ENCODE measurements around the gene KIAA1958.

KIAA1958 gene

GRCh38 chr9:112601636-112602035, 115.0 kb downstream of the KIAA1958 start:
- no peak for DNase-seq (ENCODE audit: low read depth in 2 of 2)

GRCh38 chr9:112604790-112605189, 118.2 kb downstream of the KIAA1958 start:
- DNase-seq (ENCODE audit: low read depth in 2 of 2) = no peak

- DNase-seq (ENCODE audit: low read depth in 2 of 2) = no peak
Measured at GRCh38 chr9:112605518-112605917, 118.9 kb downstream of the KIAA1958 start.

- no peak for DNase-seq (ENCODE audit: low read depth in 2 of 2)
Measured at GRCh38 chr9:112605963-112606699, 119.5 kb downstream of the KIAA1958 start.

GRCh38 chr9:112608851-112609250, 122.2 kb downstream of the KIAA1958 start:
- DNase-seq (ENCODE audit: low read depth in 2 of 2) = no peak

GRCh38 chr9:112615584-112616266, 129.1 kb downstream of the KIAA1958 start:
- DNase-seq (ENCODE audit: low read depth in 2 of 2) = no peak

- no peak for DNase-seq (ENCODE audit: low read depth in 2 of 2)
Measured at GRCh38 chr9:112617371-112617770, 130.7 kb downstream of the KIAA1958 start.

GRCh38 chr9:112618385-112619009, 131.9 kb downstream of the KIAA1958 start:
- DNase-seq (ENCODE audit: low read depth in 2 of 2) = no peak

GRCh38 chr9:112620388-112620787, 133.8 kb downstream of the KIAA1958 start:
- DNase-seq (ENCODE audit: low read depth in 2 of 2) = no peak

GRCh38 chr9:112621018-112621655, 134.5 kb downstream of the KIAA1958 start:
- no peak for DNase-seq (ENCODE audit: low read depth in 2 of 2)

- no peak for DNase-seq (ENCODE audit: low read depth in 2 of 2)
Measured at GRCh38 chr9:112623198-112623597, 136.6 kb downstream of the KIAA1958 start.

GRCh38 chr9:112624711-112625707, 138.4 kb downstream of the KIAA1958 start:
- no peak for DNase-seq (ENCODE audit: low read depth in 2 of 2)

GRCh38 chr9:112629671-112630485, 143.3 kb downstream of the KIAA1958 start:
- DNase-seq (ENCODE audit: low read depth in 2 of 2) = no peak

GRCh38 chr9:112631313-112632070, 144.9 kb downstream of the KIAA1958 start:
- no peak for DNase-seq (ENCODE audit: low read depth in 2 of 2)

GRCh38 chr9:112640311-112640710, 153.7 kb downstream of the KIAA1958 start:
- no peak for DNase-seq (ENCODE audit: low read depth in 2 of 2)

GRCh38 chr9:112642126-112642525, 155.5 kb downstream of the KIAA1958 start:
- no peak for DNase-seq (ENCODE audit: low read depth in 2 of 2)

GRCh38 chr9:112647596-112647995, 161.0 kb downstream of the KIAA1958 start:
- DNase-seq (ENCODE audit: low read depth in 2 of 2) = no peak

GRCh38 chr9:112648624-112649023, 162.0 kb downstream of the KIAA1958 start:
- no peak for DNase-seq (ENCODE audit: low read depth in 2 of 2)

GRCh38 chr9:112654282-112654681, 167.7 kb downstream of the KIAA1958 start:
- DNase-seq (ENCODE audit: low read depth in 2 of 2) = no peak

GRCh38 chr9:112655668-112656067, 169.0 kb downstream of the KIAA1958 start:
- DNase-seq (ENCODE audit: low read depth in 2 of 2) = no peak
